Measurements from ENCODE around the gene IL1RL2.

- TF ChIP-seq POLR2A (IDR thresholded peaks at IDR 0.05) (no peak), CTCF (IDR thresholded peaks at IDR 0.05) (peak in 2 of 3 experiments; percentile 23 to 32), POLR2AphosphoS5 (IDR thresholded peaks at IDR 0.05; ENCODE audit: insufficient read depth in 1 of 2, low read depth in 1 of 2) (no peak)
These were observed 1.5 kb upstream of the IL1RL2 start for GRCh38 chr2:102185347-102185746.
